ENCODE measurements around the gene LRRC58.

The LRRC58 gene

GRCh38 chr3:120348991-120349854, at the start of gene LRRC58:
LRRC58 (minus strand) TSS chr3:120349354; CDS start chr3:120349243, 111 bp downstream.
- DNase-seq: peak; percentile 86
- TF ChIP-seq, protein P1, sequence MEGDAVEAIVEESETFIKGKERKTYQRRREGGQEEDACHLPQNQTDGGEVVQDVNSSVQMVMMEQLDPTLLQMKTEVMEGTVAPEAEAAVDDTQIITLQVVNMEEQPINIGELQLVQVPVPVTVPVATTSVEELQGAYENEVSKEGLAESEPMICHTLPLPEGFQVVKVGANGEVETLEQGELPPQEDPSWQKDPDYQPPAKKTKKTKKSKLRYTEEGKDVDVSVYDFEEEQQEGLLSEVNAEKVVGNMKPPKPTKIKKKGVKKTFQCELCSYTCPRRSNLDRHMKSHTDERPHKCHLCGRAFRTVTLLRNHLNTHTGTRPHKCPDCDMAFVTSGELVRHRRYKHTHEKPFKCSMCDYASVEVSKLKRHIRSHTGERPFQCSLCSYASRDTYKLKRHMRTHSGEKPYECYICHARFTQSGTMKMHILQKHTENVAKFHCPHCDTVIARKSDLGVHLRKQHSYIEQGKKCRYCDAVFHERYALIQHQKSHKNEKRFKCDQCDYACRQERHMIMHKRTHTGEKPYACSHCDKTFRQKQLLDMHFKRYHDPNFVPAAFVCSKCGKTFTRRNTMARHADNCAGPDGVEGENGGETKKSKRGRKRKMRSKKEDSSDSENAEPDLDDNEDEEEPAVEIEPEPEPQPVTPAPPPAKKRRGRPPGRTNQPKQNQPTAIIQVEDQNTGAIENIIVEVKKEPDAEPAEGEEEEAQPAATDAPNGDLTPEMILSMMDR (IDR thresholded peaks at IDR 0.05): no peak
- H3K27me3 Mint-ChIP-seq (ENCODE audit: low read depth, poor library complexity): peaks cover 6% of the 10 kb centered on the region
- H3K36me3 Mint-ChIP-seq (ENCODE audit: low read depth): peaks cover 33% of the 10 kb centered on the region
- H3K9me3 Mint-ChIP-seq: no peaks in the 10 kb centered on the region
- peak within 1 kb of the TSS; percentile 98 for H3K27ac Mint-ChIP-seq
- peaks cover 39% of the 10 kb centered on the region for H3K4me1 Mint-ChIP-seq
- peak within 1 kb of the TSS; percentile 90 for H3K4me3 Mint-ChIP-seq

GRCh38 chr3:120396469-120396868, 47.3 kb upstream of the LRRC58 start:
- no peak overlapping the region for H3K27ac Mint-ChIP-seq
- DNase-seq: no peak
- H3K4me3 Mint-ChIP-seq: no peak overlapping the region
- H3K36me3 Mint-ChIP-seq (ENCODE audit: low read depth): peaks cover 75% of the 10 kb centered on the region
- no peaks in the 10 kb centered on the region for H3K9me3 Mint-ChIP-seq
- H3K4me1 Mint-ChIP-seq: no peaks in the 10 kb centered on the region
- TF ChIP-seq, protein P1 (IDR thresholded peaks at IDR 0.05): no peak
- no peaks in the 10 kb centered on the region for H3K27me3 Mint-ChIP-seq (ENCODE audit: low read depth, poor library complexity)

- Mint-ChIP-seq H3K9me3 (no peaks in the 10 kb centered on the region), H3K27ac (no peak overlapping the region), H3K4me1 (no peaks in the 10 kb centered on the region), H3K36me3 (ENCODE audit: low read depth) (peaks cover 54% of the 10 kb centered on the region), H3K4me3 (no peak overlapping the region), H3K27me3 (ENCODE audit: low read depth, poor library complexity) (no peaks in the 10 kb centered on the region)
- TF ChIP-seq, protein P1 (IDR thresholded peaks at IDR 0.05): no peak
- no peak for DNase-seq
Observed at GRCh38 chr3:120394347-120394746, 45.2 kb upstream of the LRRC58 start.

GRCh38 chr3:120393761-120394160, 44.6 kb upstream of the LRRC58 start:
- no peak for DNase-seq
- peaks cover 50% of the 10 kb centered on the region for H3K36me3 Mint-ChIP-seq (ENCODE audit: low read depth)
- no peaks in the 10 kb centered on the region for H3K9me3 Mint-ChIP-seq
- H3K4me3 Mint-ChIP-seq: no peak overlapping the region
- H3K4me1 Mint-ChIP-seq: no peaks in the 10 kb centered on the region
- TF ChIP-seq, protein P1 (IDR thresholded peaks at IDR 0.05): no peak
- H3K27me3 Mint-ChIP-seq (ENCODE audit: low read depth, poor library complexity): no peaks in the 10 kb centered on the region
- no peak overlapping the region for H3K27ac Mint-ChIP-seq

- H3K27ac Mint-ChIP-seq: no peak overlapping the region
- TF ChIP-seq, protein P1 (IDR thresholded peaks at IDR 0.05): no peak
- no peaks in the 10 kb centered on the region for H3K4me1 Mint-ChIP-seq
- no peaks in the 10 kb centered on the region for H3K9me3 Mint-ChIP-seq
- no peak overlapping the region for H3K4me3 Mint-ChIP-seq
- no peak for DNase-seq
- peaks cover 45% of the 10 kb centered on the region for H3K36me3 Mint-ChIP-seq (ENCODE audit: low read depth)
- H3K27me3 Mint-ChIP-seq (ENCODE audit: low read depth, poor library complexity): no peaks in the 10 kb centered on the region
Observed at GRCh38 chr3:120393243-120393642, 44.1 kb upstream of the LRRC58 start.
